ENCODE results near the gene FAM120A.

DNA sequence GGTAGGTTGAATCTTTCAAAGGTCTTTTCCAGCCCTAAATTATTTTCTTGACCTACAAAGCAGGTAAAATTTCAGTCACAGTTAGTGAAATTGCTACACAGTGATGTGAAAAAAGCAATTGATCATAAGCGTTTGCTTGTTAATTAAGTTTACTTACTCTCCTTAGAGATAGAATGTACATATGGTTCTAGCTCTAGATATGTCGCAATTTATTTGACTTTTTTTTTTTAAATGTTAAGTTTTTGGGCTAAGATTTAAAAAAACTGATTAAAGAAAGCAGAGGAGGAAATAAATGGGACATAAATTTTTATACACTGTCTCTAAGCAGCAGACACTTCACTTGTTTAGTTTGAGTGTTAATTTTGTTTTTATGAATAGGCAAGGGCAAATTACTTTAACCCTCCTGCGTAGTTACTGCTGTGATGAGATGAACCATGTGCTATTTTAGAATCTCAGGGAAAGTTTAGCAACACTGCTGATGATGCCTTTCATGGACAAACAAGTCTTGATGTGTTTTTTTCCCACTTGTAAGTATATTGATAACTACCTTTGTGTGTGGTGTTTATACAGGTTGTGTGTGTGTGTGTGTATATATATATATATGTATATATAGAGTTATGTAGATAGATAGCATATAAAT, 40.2 kb downstream of the FAM120A start:
- no peak for TF ChIP-seq TEAD4 (IDR thresholded peaks at IDR 0.05; ENCODE audit: low read length)
- TF ChIP-seq TEAD4 (CRISPR knock-in tag; IDR thresholded peaks at IDR 0.05; ENCODE audit: borderline replicate concordance), result no peak
- TF ChIP-seq GABPA (tag; conservative IDR thresholded peaks at IDR 0.05; ENCODE audit: low read depth), result no peak
- TF ChIP-seq RAD51 (IDR thresholded peaks at IDR 0.05; ENCODE audit: borderline replicate concordance, low read depth), result no peak
- no peak for TF ChIP-seq KLF1 (tag; IDR thresholded peaks at IDR 0.05)
- TF ChIP-seq BRCA1 (IDR thresholded peaks at IDR 0.05), result no peak
- TF ChIP-seq BRCA1 (CRISPR knock-in tag; IDR thresholded peaks at IDR 0.05), result no peak
- TF ChIP-seq SRSF7 (optimal IDR thresholded peaks at IDR 0.05; ENCODE audit: low read depth, low read length), result no peak
- TF ChIP-seq, protein P1, sequence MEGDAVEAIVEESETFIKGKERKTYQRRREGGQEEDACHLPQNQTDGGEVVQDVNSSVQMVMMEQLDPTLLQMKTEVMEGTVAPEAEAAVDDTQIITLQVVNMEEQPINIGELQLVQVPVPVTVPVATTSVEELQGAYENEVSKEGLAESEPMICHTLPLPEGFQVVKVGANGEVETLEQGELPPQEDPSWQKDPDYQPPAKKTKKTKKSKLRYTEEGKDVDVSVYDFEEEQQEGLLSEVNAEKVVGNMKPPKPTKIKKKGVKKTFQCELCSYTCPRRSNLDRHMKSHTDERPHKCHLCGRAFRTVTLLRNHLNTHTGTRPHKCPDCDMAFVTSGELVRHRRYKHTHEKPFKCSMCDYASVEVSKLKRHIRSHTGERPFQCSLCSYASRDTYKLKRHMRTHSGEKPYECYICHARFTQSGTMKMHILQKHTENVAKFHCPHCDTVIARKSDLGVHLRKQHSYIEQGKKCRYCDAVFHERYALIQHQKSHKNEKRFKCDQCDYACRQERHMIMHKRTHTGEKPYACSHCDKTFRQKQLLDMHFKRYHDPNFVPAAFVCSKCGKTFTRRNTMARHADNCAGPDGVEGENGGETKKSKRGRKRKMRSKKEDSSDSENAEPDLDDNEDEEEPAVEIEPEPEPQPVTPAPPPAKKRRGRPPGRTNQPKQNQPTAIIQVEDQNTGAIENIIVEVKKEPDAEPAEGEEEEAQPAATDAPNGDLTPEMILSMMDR (IDR thresholded peaks at IDR 0.05 in 2 of 3, conservative IDR thresholded peaks at IDR 0.05 in 1 of 3; ENCODE audit: insufficient read depth in 2 of 3, low read depth in 1 of 3, low read length in 3 of 3), result no peak
- TF ChIP-seq EP300 (IDR thresholded peaks at IDR 0.05; ENCODE audit: low read length), result no peak
- TF ChIP-seq PRMT5 (CRISPR knock-in tag; IDR thresholded peaks at IDR 0.05), result no peak
